GM19239 (cell line): ENCODE measurements around the gene F5.

Experiments
- DNase-seq: peaks from one replicate; pipeline ENCODE4 v3.0.0; 2011; ENCODE audit warnings: low spot score; ENCODE audit not compliant: insufficient read length
- FAIRE-seq: peaks from 2 replicates; lab custom pipeline; 2011; peaks lifted over from hg19 to GRCh38; lab: Jason Lieb, UNC

Gene F5

GRCh38 chr1:169485431-169486280 is 100.6 kb downstream of the F5 start, which contains the start of gene SLC19A2:
TSS of gene SLC19A2 (minus strand) at chr1:169485944. CDS start at chr1:169485766, 178 bp downstream.
- DNase-seq: peak; percentile 89
- peak; percentile 96 for FAIRE-seq

- FAIRE-seq: peak; percentile 63
Measured at GRCh38 chr1:169484683-169485430, 101.4 kb downstream of the F5 start.

GRCh38 chr1:169484101-169484500 is 102.2 kb downstream of the F5 start:
- DNase-seq (no peak), FAIRE-seq (no peak)

More at GRCh38 chr1:169484683-169485430, 101.4 kb downstream of the F5 start:
- DNase-seq: no peak

- no peak for FAIRE-seq
- DNase-seq: no peak
Measured at GRCh38 chr1:169483500-169483966, 102.7 kb downstream of the F5 start.

- FAIRE-seq: no peak
Measured at GRCh38 chr1:169479363-169480066, 106.8 kb downstream of the F5 start.

GRCh38 chr1:169478094-169478672 is 108.1 kb downstream of the F5 start:
- FAIRE-seq (no peak), DNase-seq (no peak)

More at GRCh38 chr1:169479363-169480066, 106.8 kb downstream of the F5 start:
- no peak for DNase-seq

GRCh38 chr1:169475806-169476387 is 110.4 kb downstream of the F5 start:
- no peak for FAIRE-seq
- no peak for DNase-seq

- no peak for DNase-seq
- FAIRE-seq: no peak
Measured at GRCh38 chr1:169474302-169474995, 111.8 kb downstream of the F5 start.

- DNase-seq (no peak), FAIRE-seq (no peak)
Measured at GRCh38 chr1:169473347-169473746, 112.9 kb downstream of the F5 start.

- DNase-seq: no peak
- no peak for FAIRE-seq
Measured at GRCh38 chr1:169472738-169473137, 113.5 kb downstream of the F5 start.

- DNase-seq (no peak), FAIRE-seq (no peak)
Measured at GRCh38 chr1:169468982-169469381, 117.3 kb downstream of the F5 start.

GRCh38 chr1:169466259-169467230 is 119.7 kb downstream of the F5 start:
- DNase-seq: no peak

GRCh38 chr1:169465281-169465680 is 121.0 kb downstream of the F5 start:
- FAIRE-seq (no peak), DNase-seq (no peak)

More at GRCh38 chr1:169466259-169467230, 119.7 kb downstream of the F5 start:
- peak; percentile 49 for FAIRE-seq
